K562 (cell line): ENCODE results near the gene MTG1. TPM values are rescaled to one million over a fixed set of nuclear protein-coding genes. Genes with fewer than 3 reads are reported as not detected.
A peak's percentile ranks its signal among the peaks of the same experiment; 100 is the strongest.

Experiments used
- ATAC-seq: fragments of 200-7000 bp; cut with Tn5 transposase; 3 replicates; pipeline ENCODE4 v1.9.1; 2020; ENCODE audit warnings: moderate library complexity
- BruUV-seq: library from RNA; stranded (reverse); fragments of 400-500 nt; replicated peaks from 2 replicates; lab custom pipeline; 2021; lab: Mats Ljungman, UMichigan
- CTCF ChIA-PET: fragments of 300-600 bp; formaldehyde crosslinking; extraction: SDS; loops from one replicate; lab custom pipeline; 2021; ENCODE audit warnings: low intra/inter-chr PET ratio; lab: Yijun Ruan, JAX
- POLR2A ChIA-PET: fragments of 300-600, 350-650 bp; sonication (Branson Sonifier 250); formaldehyde crosslinking; extraction: SDS; loops from one replicate; lab custom pipeline; 2021; ENCODE audit warnings: antibody characterized with exemption, inconsistent platforms; lab: Yijun Ruan, JAX
- DNase-seq, 4 experiments: peaks; one replicate each; pipeline versions ENCODE4 v3.0.0 to v3.0.0-alpha.2; 2011 to 2018; ENCODE audit warnings: low spot score in 3 of 4, mixed read lengths in 3 of 4; ENCODE audit errors: extremely low read depth in 1 of 4
- FAIRE-seq: peaks from 2 replicates; lab custom pipeline; 2011; peaks lifted over from hg19 to GRCh38; lab: Jason Lieb, UNC
- H2AFZ ChIP-seq: 2 replicates; pipeline ENCODE4 v1.6.0; 2011; ENCODE audit warnings: low read depth, low read length, control low read depth, inconsistent platforms
- H3K27ac ChIP-seq: fragments of 200-600 bp; 3 replicates; pipeline ENCODE4 v1.8.0; 2011; ENCODE audit warnings: low read depth, mild to moderate bottlenecking, control low read depth, inconsistent platforms, low read length, moderate library complexity, mixed read lengths; ENCODE audit errors: extremely low read depth
- H3K27me3 ChIP-seq, 2 experiments: fragments of 300-600 bp in 1 of 2; 2 replicates in 1 of 2; 3 replicates in 1 of 2; pipeline versions ENCODE4 v1.6.0 to v1.8.0; 2011; ENCODE audit warnings: inconsistent platforms in 2 of 2, low read length in 2 of 2, mild to moderate bottlenecking in 1 of 2, mixed read lengths in 1 of 2, moderate library complexity in 1 of 2; ENCODE audit not compliant: control insufficient read depth in 2 of 2, insufficient read depth in 2 of 2
- H3K36me3 ChIP-seq: fragments of 300-600 bp; 3 replicates; pipeline ENCODE4 v1.8.0; 2011; ENCODE audit warnings: mild to moderate bottlenecking, low read length, inconsistent platforms; ENCODE audit not compliant: control insufficient read depth, insufficient read depth
- H3K4me1 ChIP-seq, 2 experiments: fragments of 200-600 bp in 1 of 2; replicated peaks in 1 of 2; 2 replicates in 1 of 2; 3 replicates in 1 of 2; pipeline versions ENCODE4 v1.5.1 to v1.8.0; 2011; ENCODE audit warnings: inconsistent platforms in 2 of 2, low read length in 2 of 2, mild to moderate bottlenecking in 1 of 2, mixed read lengths in 1 of 2, moderate library complexity in 1 of 2; ENCODE audit not compliant: control insufficient read depth in 2 of 2, insufficient read depth in 2 of 2
- H3K4me2 ChIP-seq: 2 replicates; pipeline ENCODE4 v1.6.1; 2011; ENCODE audit warnings: low read length, control low read depth, inconsistent platforms, mixed read lengths; ENCODE audit not compliant: insufficient read depth
- H3K4me3 ChIP-seq: fragments of 200-600 bp; sonication (generic), shearing (Covaris generic); 2 replicates; pipeline ENCODE4 v1.5.1; 2016; ENCODE audit warnings: control low read depth, inconsistent platforms
- H3K79me2 ChIP-seq: fragments of 200-600 bp; 3 replicates; pipeline ENCODE4 v1.8.0; 2011; ENCODE audit warnings: low read length, inconsistent platforms; ENCODE audit not compliant: control insufficient read depth, insufficient read depth
- H3K9ac ChIP-seq, 2 experiments: 2 replicates each; pipeline versions ENCODE4 v1.6.0 to v1.6.1; 2011; ENCODE audit warnings: low read depth in 2 of 2, low read length in 2 of 2, control low read depth in 1 of 2, inconsistent platforms in 1 of 2, mild to moderate bottlenecking in 1 of 2, mixed read lengths in 1 of 2; ENCODE audit not compliant: insufficient read depth in 1 of 2
- H3K9me1 ChIP-seq: one replicate; pipeline ENCODE4 v1.6.0; 2011; ENCODE audit warnings: inconsistent platforms, mild to moderate bottlenecking, low read length, moderate library complexity; ENCODE audit not compliant: control insufficient read depth, insufficient read depth
- H3K9me3 ChIP-seq: replicated peaks from 2 replicates; pipeline ENCODE4 v1.5.1; 2011; ENCODE audit warnings: low read depth, low read length, inconsistent platforms; ENCODE audit not compliant: control insufficient read depth, insufficient read depth
- H4K20me1 ChIP-seq: replicated peaks from 2 replicates; pipeline ENCODE4 v1.6.1; 2011; ENCODE audit warnings: low read length, inconsistent platforms, mixed read lengths; ENCODE audit not compliant: control insufficient read depth, insufficient read depth
- CCAR2 ChIP-seq: fragments of 200-400 bp; formaldehyde crosslinking; IDR thresholded peaks from 2 replicates; pipeline ENCODE4 v1.6.1; 2017; ENCODE audit warnings: mild to moderate bottlenecking, low read depth, low read length
- CHD2 ChIP-seq: IDR thresholded peaks from 2 replicates; pipeline ENCODE4 v1.6.1; 2011; ENCODE audit warnings: low read depth, low read length
- FOS ChIP-seq: IDR thresholded peaks from 3 replicates; pipeline ENCODE4 v1.6.1; 2011; ENCODE audit not compliant: insufficient read length; ENCODE audit errors: extremely low read depth
- NCOA1 ChIP-seq: fragments of 450-650 bp; IDR thresholded peaks from 2 replicates; pipeline ENCODE4 v1.6.1; 2016; ENCODE audit warnings: low read depth
- NCOA2 ChIP-seq, 2 experiments: fragments of 450-650 bp; IDR thresholded peaks; 2 replicates each; pipeline ENCODE4 v1.6.1; 2018; ENCODE audit warnings: mild to moderate bottlenecking in 2 of 2, moderate library complexity in 1 of 2; ENCODE audit not compliant: partially characterized antibody in 2 of 2
- NCOR1 ChIP-seq: fragments of 450-650 bp; IDR thresholded peaks from 2 replicates; pipeline ENCODE4 v1.6.1; 2016; ENCODE audit warnings: mild to moderate bottlenecking, moderate library complexity
- NFE2 ChIP-seq: IDR thresholded peaks from 2 replicates; pipeline ENCODE4 v1.6.1; 2014; ENCODE audit warnings: antibody characterized with exemption, low read depth
- RAD21 ChIP-seq, 2 experiments: fragments of 250-450 bp in 1 of 2; fragments of 450-650 bp in 1 of 2; sonication (Bioruptor Pico) in 1 of 2; formaldehyde crosslinking in 1 of 2; IDR thresholded peaks in 1 of 2; conservative IDR thresholded peaks in 1 of 2; 2 replicates each; pipeline versions ENCODE4 v1.4.0 to v1.8.0; 2020 to 2022; ENCODE audit warnings: mild to moderate bottlenecking in 2 of 2, moderate library complexity in 1 of 2
- RCOR1 ChIP-seq, 2 experiments: IDR thresholded peaks; 2 replicates each; pipeline ENCODE4 v1.6.1; 2012; ENCODE audit warnings: low read depth in 2 of 2, low read length in 2 of 2, borderline replicate concordance in 1 of 2, improper control_type of control experiment in 1 of 2
- ZNF444 ChIP-seq: fragments of 250-450 bp; sonication (Bioruptor Pico); IDR thresholded peaks from 2 replicates; pipeline ENCODE4 v1.4.0; 2020; ENCODE audit warnings: mild to moderate bottlenecking, moderate library complexity
- WGBS: fragments of 100-300 bp; shearing (Covaris generic); methylation state at CpG from one replicate; pipeline ENCODE4 v1.1.6; 2016; ENCODE audit warnings: low coverage, mixed read lengths; ENCODE audit not compliant: insufficient coverage; ENCODE audit errors: missing lambda C conversion rate; 5-methylcytosine and 5-hydroxymethylcytosine counted together
- in situ Hi-C: fragments of 300-500 bp; cut with MboI; formaldehyde crosslinking; loops from 4 replicates; pipeline ENCODE4 v1.15.0; 2018; ENCODE audit warnings: inconsistent platforms, mixed read lengths
- intact Hi-C: fragments of 100-400 bp; cut with micrococcal nuclease; formaldehyde crosslinking; loops from 2 replicates; pipeline ENCODE4 v1.14.2; 2022
- polyA plus RNA-seq, 8 experiments: library from polyadenylated mRNA; depleted of rRNA in 4 of 8; stranded (reverse) in 5 of 8; unstranded in 3 of 8; fragments of >200 nt; fragmentation: Nextera tagmentation in 2 of 8; fragmentation: Illumina TruSeq in 1 of 8; extraction: Ambion mirVana in 2 of 8; extraction: Trizol in 1 of 8; gene quantifications; 2 replicates each; pipeline versions ENCODE4 v1.2.1 to v1.2.3, GENCODE V29; 2011 to 2014; ENCODE audit warnings: inconsistent platforms in 1 of 8, missing spikeins in 1 of 8
- total RNA-seq, 7 experiments: library from RNA; depleted of rRNA in 6 of 7; stranded (reverse); fragments of >200 nt in 6 of 7; fragmentation: Illumina TruSeq in 2 of 7; extraction: Trizol in 2 of 7; gene quantifications; 2 replicates each; pipeline versions ENCODE4 v1.2.1 to v1.2.3, GENCODE V29; 2011 to 2021; ENCODE audit warnings: low replicate concordance in 1 of 7
- TF ChIP-seq, protein P1 (sequence below): fragments of 450-650 bp; formaldehyde crosslinking; IDR thresholded peaks from 2 replicates; pipeline ENCODE4 v1.4.0; 2020; ENCODE audit warnings: mild to moderate bottlenecking, mixed read lengths
- TF ChIP-seq, protein P2 (sequence below): fragments of 450-650 bp; IDR thresholded peaks from 2 replicates; pipeline ENCODE4 v1.6.1; 2017; ENCODE audit warnings: mild to moderate bottlenecking, moderate library complexity

Gene MTG1
- total and polyA plus RNA-seq, 9 of the 15 experiments (the other 6 are each of a cell fraction or from before 2014, with no cell fraction given): 2.8 to 28.2 (median 15.4) TPM

DNA sequence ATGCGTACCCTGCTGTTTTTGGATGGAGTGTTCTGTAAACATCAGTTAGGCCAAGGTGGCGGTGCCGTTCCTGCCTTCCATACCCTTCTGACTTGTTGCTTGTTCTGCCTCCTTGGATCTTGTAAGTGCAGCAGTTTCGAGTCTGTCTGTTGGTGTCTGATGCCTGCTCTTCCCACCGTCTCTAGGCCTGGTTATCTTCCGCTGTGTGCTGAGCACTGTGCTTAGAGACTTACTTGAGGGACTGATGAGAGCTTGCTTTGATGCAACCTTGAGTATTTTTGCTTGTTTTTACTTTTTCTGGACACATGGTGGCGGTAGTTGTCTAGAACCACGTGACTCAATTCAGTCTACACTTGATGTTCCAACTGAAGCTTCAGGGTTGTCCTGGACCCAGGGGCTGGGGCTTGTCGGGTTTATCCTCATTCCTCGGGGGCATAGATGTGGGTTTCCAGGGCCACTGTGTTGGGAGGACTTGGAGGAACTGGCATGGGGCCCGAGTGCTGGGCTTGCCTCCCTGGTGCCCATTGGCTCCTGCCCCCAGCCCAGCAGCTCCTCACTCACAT is 44.8 kb downstream of the MTG1 start (continued):
- no peak for TF ChIP-seq NCOA2 (IDR thresholded peaks at IDR 0.05; ENCODE audit: partially characterized antibody in 2 of 2)
- TF ChIP-seq RAD21 (CRISPR knock-in tag; conservative IDR thresholded peaks at IDR 0.05 in 1 of 2, IDR thresholded peaks at IDR 0.05 in 1 of 2): peak in 1 of 2 experiments; percentile 44; a peak in 2 of 4 replicates
- TF ChIP-seq, protein P1, sequence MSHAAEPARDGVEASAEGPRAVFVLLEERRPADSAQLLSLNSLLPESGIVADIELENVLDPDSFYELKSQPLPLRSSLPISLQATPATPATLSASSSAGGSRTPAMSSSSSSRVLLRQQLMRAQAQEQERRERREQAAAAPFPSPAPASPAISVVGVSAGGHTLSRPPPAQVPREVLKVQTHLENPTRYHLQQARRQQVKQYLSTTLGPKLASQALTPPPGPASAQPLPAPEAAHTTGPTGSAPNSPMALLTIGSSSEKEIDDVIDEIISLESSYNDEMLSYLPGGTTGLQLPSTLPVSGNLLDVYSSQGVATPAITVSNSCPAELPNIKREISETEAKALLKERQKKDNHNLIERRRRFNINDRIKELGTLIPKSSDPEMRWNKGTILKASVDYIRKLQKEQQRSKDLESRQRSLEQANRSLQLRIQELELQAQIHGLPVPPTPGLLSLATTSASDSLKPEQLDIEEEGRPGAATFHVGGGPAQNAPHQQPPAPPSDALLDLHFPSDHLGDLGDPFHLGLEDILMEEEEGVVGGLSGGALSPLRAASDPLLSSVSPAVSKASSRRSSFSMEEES: peak; percentile 96

DNA sequence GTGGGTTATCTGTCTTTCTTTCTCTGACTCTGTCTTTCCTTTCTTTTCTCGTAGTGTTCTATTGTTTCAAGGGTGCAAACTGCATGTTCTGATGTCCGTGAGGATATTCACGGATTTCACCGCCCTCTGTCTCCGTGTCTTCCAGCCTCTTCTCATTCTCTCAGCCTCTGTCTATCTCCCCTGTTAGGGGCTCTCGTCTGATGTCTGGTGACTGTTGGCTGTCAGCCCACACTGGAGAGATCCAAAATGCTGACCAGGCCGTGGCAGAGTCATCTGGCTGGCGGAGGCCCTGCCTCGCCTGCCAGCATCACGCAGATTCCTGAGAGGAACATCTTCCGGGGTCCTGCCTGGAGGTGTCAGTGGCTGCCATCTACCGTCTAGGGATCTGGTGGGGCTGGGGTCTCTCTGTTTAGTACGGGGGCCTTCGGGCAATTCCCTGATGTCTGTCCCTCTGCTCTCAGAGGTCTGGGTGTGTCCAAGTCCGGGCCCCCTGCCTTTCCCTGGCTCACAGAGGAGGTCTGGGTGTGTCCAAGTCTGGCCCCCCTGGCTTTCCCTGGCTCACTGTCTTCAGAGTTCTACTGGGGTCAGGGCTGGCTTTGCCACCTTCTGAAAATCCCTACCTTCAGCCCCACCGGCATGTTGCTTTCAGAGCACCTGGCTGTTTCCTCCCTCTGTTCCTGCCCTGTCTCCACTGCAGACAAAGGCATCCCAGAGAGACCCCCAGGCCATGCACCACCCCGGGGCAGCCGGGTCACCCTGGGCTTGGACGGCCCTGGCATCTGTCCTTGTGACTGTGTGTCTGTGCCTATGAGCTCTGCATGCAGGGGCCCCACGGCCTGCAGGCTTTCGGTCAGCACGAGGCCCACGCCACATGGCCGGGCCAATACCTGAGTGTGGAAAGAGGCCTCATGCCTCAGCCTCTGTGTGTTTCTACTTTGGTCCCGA is 45.8 kb downstream of the MTG1 start:
- CTCF ChIA-PET: no interaction called here
- Histone ChIP-seq H3K9me1 (no peaks in the 10 kb centered on the region), H3K27ac (no peak overlapping the region), H3K9ac (no peak overlapping the region), H3K4me1 (peaks cover 0 to 3% of the 10 kb centered on the region in 2 experiments; a peak in 1 of 5 replicates), H4K20me1 (no peaks in the 10 kb centered on the region), H3K9me3 (0 out of 2 replicates have a peak, but pooled peaks cover 2% of the 10 kb centered on the region), H3K4me2 (no peak overlapping the region), H3K27me3 (peaks cover 0 to 7% of the 10 kb centered on the region in 2 experiments; a peak in 1 of 5 replicates), H3K4me3 (no peak overlapping the region), H3K36me3 (no peaks in the 10 kb centered on the region), H2AFZ (no peak overlapping the region), H3K79me2 (no peaks in the 10 kb centered on the region)
- no TSS peak for BruUV-seq
- no peak for ATAC-seq
- no peak for DNase-seq
- in situ Hi-C loops (loop anchor here (5.0 kb wide), 1 partner anchor 118 kb away; no protein-coding TSS in a partner anchor), intact Hi-C loops (loop anchor here (2.0 to 5.0 kb wide), 3 partner anchors 57 to 118 kb away; no protein-coding TSS in a partner anchor)
- FAIRE-seq: no peak
- POLR2A ChIA-PET: no interaction called here
- WGBS: 14% methylated on average over 25 of the region's 25 CpGs
- TF ChIP-seq, protein P2, sequence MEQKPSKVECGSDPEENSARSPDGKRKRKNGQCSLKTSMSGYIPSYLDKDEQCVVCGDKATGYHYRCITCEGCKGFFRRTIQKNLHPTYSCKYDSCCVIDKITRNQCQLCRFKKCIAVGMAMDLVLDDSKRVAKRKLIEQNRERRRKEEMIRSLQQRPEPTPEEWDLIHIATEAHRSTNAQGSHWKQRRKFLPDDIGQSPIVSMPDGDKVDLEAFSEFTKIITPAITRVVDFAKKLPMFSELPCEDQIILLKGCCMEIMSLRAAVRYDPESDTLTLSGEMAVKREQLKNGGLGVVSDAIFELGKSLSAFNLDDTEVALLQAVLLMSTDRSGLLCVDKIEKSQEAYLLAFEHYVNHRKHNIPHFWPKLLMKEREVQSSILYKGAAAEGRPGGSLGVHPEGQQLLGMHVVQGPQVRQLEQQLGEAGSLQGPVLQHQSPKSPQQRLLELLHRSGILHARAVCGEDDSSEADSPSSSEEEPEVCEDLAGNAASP: no peak
- TF ChIP-seq ZNF444 (CRISPR knock-in tag): no peak
- no peak for TF ChIP-seq NFE2
- no peak for TF ChIP-seq RCOR1 (IDR thresholded peaks at IDR 0.05; ENCODE audit: borderline replicate concordance in 1 of 2, low read depth in 2 of 2, low read length in 2 of 2)
- no peak for TF ChIP-seq CCAR2
- no peak for TF ChIP-seq FOS
- no peak for TF ChIP-seq CHD2
- no peak for TF ChIP-seq NCOA1
- no peak for TF ChIP-seq NCOR1
